Sigmoid colon (tissue), 7 donors: ENCODE data around the gene LRP1. TPM values are rescaled to one million over a fixed set of nuclear protein-coding genes. Genes with fewer than 3 reads are reported as not detected.
A peak's percentile ranks its signal among the peaks of the same experiment; 100 is the strongest.

Source experiments
- DNase-seq: peaks from one replicate; pipeline ENCODE4 v3.0.0-alpha.2; 2019
- H3K27ac ChIP-seq, 4 donors: fragments of 200-600 bp; sonication (generic); one replicate each; pipeline ENCODE4 v1.5.1; 2016 to 2019; ENCODE audit warnings: mild to moderate bottlenecking in 1 of 4
- H3K27me3 ChIP-seq, 3 donors: fragments of 200-600 bp; sonication (generic); one replicate each; pipeline ENCODE4 v1.5.1; 2019; ENCODE audit warnings: mild to moderate bottlenecking in 1 of 3
- H3K36me3 ChIP-seq, 4 donors: fragments of 200-600 bp; sonication (generic); one replicate each; pipeline ENCODE4 v1.5.1; 2016 to 2019
- H3K4me1 ChIP-seq, 4 donors: fragments of 200-600 bp; sonication (generic); one replicate each; pipeline ENCODE4 v1.5.1; 2017 to 2019
- H3K4me3 ChIP-seq, 4 donors: fragments of 200-600 bp; sonication (generic); one replicate each; pipeline ENCODE4 v1.5.1; 2017 to 2019; ENCODE audit warnings: mild to moderate bottlenecking in 2 of 4, moderate library complexity in 1 of 4
- H3K9me3 ChIP-seq, 4 donors: fragments of 200-600 bp in 3 of 4; sonication (generic) in 3 of 4; one replicate each; pipeline versions ENCODE4 v1.5.1 to v1.6.1; 2013 to 2019
- EP300 ChIP-seq, 4 donors: sonication (generic); formaldehyde crosslinking; IDR thresholded peaks; one replicate each; pipeline ENCODE4 v1.6.1; 2017; ENCODE audit warnings: antibody characterized with exemption in 4 of 4
- POLR2A ChIP-seq, 2 donors: fragments of 450-650 bp; IDR thresholded peaks; one replicate each; pipeline ENCODE4 v1.6.1; 2016; ENCODE audit warnings: antibody characterized with exemption in 2 of 2, mild to moderate bottlenecking in 2 of 2, moderate library complexity in 2 of 2
- POLR2AphosphoS5 ChIP-seq, 4 donors: sonication (generic); formaldehyde crosslinking; IDR thresholded peaks; one replicate each; pipeline ENCODE4 v1.6.1; 2017; ENCODE audit warnings: antibody characterized with exemption in 4 of 4
- WGBS, 2 donors: extraction: QIAGEN DNeasy Blood & Tissue Kit; methylation state at CpG; one replicate each; pipeline ENCODE4 v1.1.7; 2013; 5-methylcytosine and 5-hydroxymethylcytosine counted together
- intact Hi-C: fragments of 100-400 bp; cut with DNase I; formaldehyde crosslinking; loops from one replicate; pipeline ENCODE4 v1.15.1; 2023
- polyA plus RNA-seq, 3 donors: library from polyadenylated mRNA; stranded (reverse); fragments of 200-250 nt; gene quantifications; one replicate each; pipeline ENCODE4 v1.2.3, GENCODE V29; 2013
- total RNA-seq, 4 donors: library from RNA; depleted of rRNA; stranded (reverse); fragments of >200 nt; gene quantifications; one replicate each; pipeline ENCODE4 v1.1.0, GENCODE V29; 2016
- TF ChIP-seq, protein P1 (sequence below), 4 experiments: fragments of 450-650 bp in 3 of 4; fragments of 200-600 bp in 1 of 4; IDR thresholded peaks; one replicate each; pipeline ENCODE4 v1.5.1; 2016 to 2019; ENCODE audit warnings: antibody characterized with exemption in 4 of 4, mild to moderate bottlenecking in 3 of 4, moderate library complexity in 2 of 4
- donor health status: healthy with polysubstance abuse.
- donor health status: Bipolar disorder and iron deficiency.
- donor health status: healthy.

The LRP1 gene
- total and polyA plus RNA-seq, 7 donors: 11.4 to 262 (median 147) TPM

DNA sequence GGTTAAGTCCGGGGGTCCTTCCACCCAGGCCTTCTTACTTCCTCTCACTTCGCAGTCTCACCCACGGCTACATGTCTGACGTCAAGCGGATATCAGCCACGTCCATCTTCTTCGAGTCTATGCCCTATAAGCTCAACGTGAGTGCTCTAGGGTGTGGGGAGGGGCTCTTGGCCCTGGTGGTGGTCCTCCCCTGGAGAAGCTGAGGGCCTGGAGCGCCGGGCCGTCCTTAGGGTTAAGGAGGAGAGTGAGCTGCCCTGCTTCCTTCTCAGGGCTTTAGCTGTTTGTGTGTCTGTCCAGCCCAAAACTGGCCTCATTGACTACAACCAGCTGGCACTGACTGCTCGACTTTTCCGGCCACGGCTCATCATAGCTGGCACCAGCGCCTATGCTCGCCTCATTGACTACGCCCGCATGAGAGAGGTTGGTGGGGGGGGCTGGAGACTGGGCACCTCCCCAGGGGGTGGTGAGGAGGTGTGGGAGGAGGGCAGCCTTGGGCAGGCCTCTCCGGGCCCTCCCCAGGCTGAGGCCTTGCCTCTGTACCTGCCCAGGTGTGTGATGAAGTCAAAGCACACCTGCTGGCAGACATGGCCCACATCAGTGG lies 104.0 kb downstream of the LRP1 start:
- H3K4me1 ChIP-seq: peaks cover 0 to 23% (median 15%) of the 10 kb centered on the region in 4 donors
- intact Hi-C loops: no loop called here

DNA sequence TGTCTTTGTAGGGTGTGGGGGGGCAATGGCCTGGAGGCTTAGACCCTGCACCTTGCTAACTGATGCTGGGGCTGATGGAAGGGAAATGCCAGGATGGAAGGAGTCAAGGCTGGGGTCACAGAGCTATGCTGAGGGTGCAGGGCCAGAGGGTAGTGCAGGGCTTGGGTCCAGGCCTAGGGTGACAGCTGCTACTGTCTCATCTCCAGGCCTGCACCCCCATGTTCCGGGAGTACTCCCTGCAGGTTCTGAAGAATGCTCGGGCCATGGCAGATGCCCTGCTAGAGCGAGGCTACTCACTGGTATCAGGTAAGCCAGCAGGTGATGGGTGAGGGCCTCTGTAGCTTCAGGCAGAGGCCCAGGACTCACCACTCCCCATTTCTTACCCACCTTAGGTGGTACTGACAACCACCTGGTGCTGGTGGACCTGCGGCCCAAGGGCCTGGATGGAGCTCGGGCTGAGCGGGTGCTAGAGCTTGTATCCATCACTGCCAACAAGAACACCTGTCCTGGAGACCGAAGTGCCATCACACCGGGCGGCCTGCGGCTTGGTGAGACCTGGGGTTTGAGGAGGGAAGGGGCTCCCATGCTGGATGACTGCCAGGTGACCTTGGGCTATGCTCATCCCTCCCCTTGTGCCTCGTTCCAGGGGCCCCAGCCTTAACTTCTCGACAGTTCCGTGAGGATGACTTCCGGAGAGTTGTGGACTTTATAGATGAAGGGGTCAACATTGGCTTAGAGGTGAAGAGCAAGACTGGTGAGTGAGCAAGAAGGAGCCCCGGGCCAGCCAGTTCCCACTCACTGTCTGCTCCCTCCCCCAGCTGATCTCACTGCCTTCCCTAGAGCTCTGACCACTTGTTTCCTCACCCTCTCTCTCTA lies 105.3 kb downstream of the LRP1 start:
- H3K27ac ChIP-seq: no peak overlapping the region

More for the DNA sequence above, 104.0 kb downstream of the LRP1 start:
- Histone ChIP-seq H3K27me3 (peaks cover 5 to 30% (median 25%) of the 10 kb centered on the region in 3 donors), H3K4me3 (no peak overlapping the region), H3K27ac (no peak overlapping the region), H3K36me3 (peaks cover 4 to 39% (median 20%) of the 10 kb centered on the region in 4 donors), H3K9me3 (no peaks in the 10 kb centered on the region)
- TF ChIP-seq POLR2AphosphoS5 (IDR thresholded peaks at IDR 0.05) (no peak), POLR2A (IDR thresholded peaks at IDR 0.05) (no peak), EP300 (IDR thresholded peaks at IDR 0.05) (no peak)
- TF ChIP-seq, protein P1, sequence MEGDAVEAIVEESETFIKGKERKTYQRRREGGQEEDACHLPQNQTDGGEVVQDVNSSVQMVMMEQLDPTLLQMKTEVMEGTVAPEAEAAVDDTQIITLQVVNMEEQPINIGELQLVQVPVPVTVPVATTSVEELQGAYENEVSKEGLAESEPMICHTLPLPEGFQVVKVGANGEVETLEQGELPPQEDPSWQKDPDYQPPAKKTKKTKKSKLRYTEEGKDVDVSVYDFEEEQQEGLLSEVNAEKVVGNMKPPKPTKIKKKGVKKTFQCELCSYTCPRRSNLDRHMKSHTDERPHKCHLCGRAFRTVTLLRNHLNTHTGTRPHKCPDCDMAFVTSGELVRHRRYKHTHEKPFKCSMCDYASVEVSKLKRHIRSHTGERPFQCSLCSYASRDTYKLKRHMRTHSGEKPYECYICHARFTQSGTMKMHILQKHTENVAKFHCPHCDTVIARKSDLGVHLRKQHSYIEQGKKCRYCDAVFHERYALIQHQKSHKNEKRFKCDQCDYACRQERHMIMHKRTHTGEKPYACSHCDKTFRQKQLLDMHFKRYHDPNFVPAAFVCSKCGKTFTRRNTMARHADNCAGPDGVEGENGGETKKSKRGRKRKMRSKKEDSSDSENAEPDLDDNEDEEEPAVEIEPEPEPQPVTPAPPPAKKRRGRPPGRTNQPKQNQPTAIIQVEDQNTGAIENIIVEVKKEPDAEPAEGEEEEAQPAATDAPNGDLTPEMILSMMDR (IDR thresholded peaks at IDR 0.05): no peak
- WGBS, 2 donors: 93 to 94% methylated on average over 19 of the region's 19 CpGs
- no peak for DNase-seq

DNA sequence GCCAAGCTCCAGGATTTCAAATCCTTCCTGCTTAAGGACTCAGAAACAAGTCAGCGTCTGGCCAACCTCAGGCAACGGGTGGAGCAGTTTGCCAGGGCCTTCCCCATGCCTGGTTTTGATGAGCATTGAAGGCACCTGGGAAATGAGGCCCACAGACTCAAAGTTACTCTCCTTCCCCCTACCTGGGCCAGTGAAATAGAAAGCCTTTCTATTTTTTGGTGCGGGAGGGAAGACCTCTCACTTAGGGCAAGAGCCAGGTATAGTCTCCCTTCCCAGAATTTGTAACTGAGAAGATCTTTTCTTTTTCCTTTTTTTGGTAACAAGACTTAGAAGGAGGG lies 105.9 kb downstream of the LRP1 start:
- TF ChIP-seq EP300 (IDR thresholded peaks at IDR 0.05) (no peak), POLR2AphosphoS5 (IDR thresholded peaks at IDR 0.05) (no peak), POLR2A (IDR thresholded peaks at IDR 0.05) (no peak)
- no peak for DNase-seq
- H3K4me1 ChIP-seq: peaks cover 0 to 35% (median 25%) of the 10 kb centered on the region in 4 donors
- H3K4me3 ChIP-seq: no peak overlapping the region
- peaks cover 4 to 39% (median 20%) of the 10 kb centered on the region in 4 donors for H3K36me3 ChIP-seq
- no peak overlapping the region for H3K27ac ChIP-seq
- H3K27me3 ChIP-seq: peaks cover 19 to 40% (median 36%) of the 10 kb centered on the region in 3 donors
- WGBS, 2 donors: 87 to 93% methylated on average over 3 of the region's 3 CpGs
- H3K9me3 ChIP-seq: no peaks in the 10 kb centered on the region
- intact Hi-C loops: no loop called here

More for the DNA sequence above, 105.3 kb downstream of the LRP1 start:
- H3K36me3 ChIP-seq: peaks cover 4 to 39% (median 20%) of the 10 kb centered on the region in 4 donors
- peaks cover 19 to 36% (median 34%) of the 10 kb centered on the region in 3 donors for H3K27me3 ChIP-seq
- TF ChIP-seq POLR2AphosphoS5 (IDR thresholded peaks at IDR 0.05) (no peak), POLR2A (IDR thresholded peaks at IDR 0.05) (no peak), EP300 (IDR thresholded peaks at IDR 0.05) (no peak)
- TF ChIP-seq, protein P1 (IDR thresholded peaks at IDR 0.05): no peak
- intact Hi-C loops: no loop called here
- DNase-seq: no peak
- WGBS, 2 donors: 91 to 92% methylated on average over 15 of the region's 15 CpGs
- peaks cover 0 to 33% (median 24%) of the 10 kb centered on the region in 4 donors for H3K4me1 ChIP-seq
- no peaks in the 10 kb centered on the region for H3K9me3 ChIP-seq
- no peak overlapping the region for H3K4me3 ChIP-seq

DNA sequence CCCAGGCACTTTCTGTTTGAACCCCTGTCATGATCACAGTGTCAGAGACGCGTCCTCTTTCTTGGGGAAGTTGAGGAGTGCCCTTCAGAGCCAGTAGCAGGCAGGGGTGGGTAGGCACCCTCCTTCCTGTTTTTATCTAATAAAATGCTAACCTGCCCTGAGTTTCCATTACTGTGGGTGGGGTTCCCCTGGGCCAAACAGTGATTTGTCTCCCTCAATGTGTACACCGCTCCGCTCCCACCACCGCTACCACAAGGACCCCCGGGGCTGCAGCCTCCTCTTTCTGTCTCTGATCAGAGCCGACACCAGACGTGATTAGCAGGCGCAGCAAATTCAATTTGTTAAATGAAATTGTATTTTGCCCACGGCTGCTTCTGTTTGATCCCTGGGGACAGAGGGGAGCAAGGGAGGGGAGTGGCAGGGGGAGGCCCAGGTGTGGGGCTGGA lies 106.3 kb downstream of the LRP1 start:
- Histone ChIP-seq H3K36me3 (peaks cover 4 to 39% (median 20%) of the 10 kb centered on the region in 4 donors), H3K27ac (peak overlapping the region in 1 of 4 donors; percentile 25), H3K4me3 (no peak overlapping the region), H3K4me1 (peaks cover 0 to 36% (median 29%) of the 10 kb centered on the region in 4 donors), H3K9me3 (no peaks in the 10 kb centered on the region), H3K27me3 (peaks cover 22 to 44% (median 40%) of the 10 kb centered on the region in 3 donors)
- TF ChIP-seq, protein P1 (IDR thresholded peaks at IDR 0.05): no peak
- TF ChIP-seq EP300 (IDR thresholded peaks at IDR 0.05): no peak
- TF ChIP-seq POLR2A (IDR thresholded peaks at IDR 0.05): no peak
- no peak for TF ChIP-seq POLR2AphosphoS5 (IDR thresholded peaks at IDR 0.05)
- intact Hi-C loops: loop anchor here (5.0 kb wide), 1 partner anchor 162 kb away; no protein-coding TSS in a partner anchor
- DNase-seq: no peak
- WGBS, 2 donors: 74 to 89% methylated on average over 10 of the region's 10 CpGs
